Peyer's patch (tissue), 4 donors: Measurements from ENCODE around the gene MUC2.

Experiments used
- CTCF ChIP-seq, 6 experiments: fragments of 450-650 bp in 4 of 6; fragments of 200-600 bp in 2 of 6; sonication (generic) in 1 of 6; IDR thresholded peaks; one replicate each; pipeline ENCODE4 v1.5.1; 2017 to 2019; ENCODE audit warnings: antibody characterized with exemption in 6 of 6, mild to moderate bottlenecking in 3 of 6, moderate library complexity in 1 of 6
- POLR2A ChIP-seq, 2 donors: fragments of 450-650 bp; IDR thresholded peaks; one replicate each; pipeline ENCODE4 v1.5.1; 2017; ENCODE audit warnings: antibody characterized with exemption in 2 of 2, mild to moderate bottlenecking in 2 of 2, moderate library complexity in 2 of 2

- TF ChIP-seq CTCF (IDR thresholded peaks at IDR 0.05) (no peak), POLR2A (IDR thresholded peaks at IDR 0.05) (no peak)
Measured at GRCh38 chr11:1092145-1092670, 17.5 kb downstream of the MUC2 start.
